GM18517 (cell line): ENCODE data around the gene TGM4.

ENCODE experiments used
- ATAC-seq: cut with Tn5 transposase; IDR thresholded peaks from one replicate; pipeline ENCODE4 v1.9.1; 2021; ENCODE audit warnings: mild to moderate bottlenecking, moderate library complexity; ENCODE audit not compliant: unreplicated experiment

The TGM4 gene

GRCh38 chr3:44950275-44950734, 75.9 kb downstream of the TGM4 start:
- ATAC-seq, result no peak

- ATAC-seq, result no peak
Observed at GRCh38 chr3:44952689-44953088, 78.3 kb downstream of the TGM4 start.

DNA sequence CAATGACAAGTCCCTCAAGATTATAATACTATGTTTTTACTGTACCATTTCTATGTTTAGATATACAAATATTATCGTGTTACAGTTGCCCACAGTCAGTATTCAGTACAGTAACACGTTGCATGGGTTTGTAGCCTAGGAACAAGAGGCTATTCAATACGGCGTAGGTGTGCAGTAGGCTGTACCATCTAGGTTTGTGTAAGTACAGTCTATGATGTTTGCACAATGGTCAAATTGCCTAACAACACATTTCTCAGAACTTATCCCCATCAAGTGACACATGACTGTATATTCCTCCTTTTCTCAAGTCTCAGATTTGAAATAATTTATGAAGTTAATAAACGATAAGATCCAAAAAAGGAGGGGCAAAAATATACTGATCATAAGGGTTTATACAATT, 79.9 kb downstream of the TGM4 start:
- no peak for ATAC-seq

DNA sequence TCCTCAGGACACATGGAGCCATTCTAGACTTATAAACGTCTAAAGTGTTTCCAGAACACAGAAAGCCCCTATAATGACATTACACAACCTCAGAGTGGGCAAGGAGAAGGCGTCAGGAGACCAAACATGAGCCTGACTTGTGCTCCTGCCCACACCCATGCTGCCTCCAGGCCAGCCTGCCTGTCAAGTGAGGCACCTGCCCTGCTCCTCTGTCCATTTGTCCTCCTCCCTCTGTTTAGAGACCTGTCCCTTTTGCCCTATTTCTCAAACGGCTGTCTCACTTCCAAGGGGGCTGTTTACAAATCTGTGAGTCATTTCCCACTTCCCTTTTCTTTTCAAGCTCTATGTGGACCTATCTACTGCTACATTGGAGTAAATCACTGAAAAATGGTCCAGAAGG, 80.6 kb downstream of the TGM4 start:
- ATAC-seq, result peak; percentile 79

GRCh38 chr3:44955917-44956316, 81.5 kb downstream of the TGM4 start:
- ATAC-seq, result no peak

DNA sequence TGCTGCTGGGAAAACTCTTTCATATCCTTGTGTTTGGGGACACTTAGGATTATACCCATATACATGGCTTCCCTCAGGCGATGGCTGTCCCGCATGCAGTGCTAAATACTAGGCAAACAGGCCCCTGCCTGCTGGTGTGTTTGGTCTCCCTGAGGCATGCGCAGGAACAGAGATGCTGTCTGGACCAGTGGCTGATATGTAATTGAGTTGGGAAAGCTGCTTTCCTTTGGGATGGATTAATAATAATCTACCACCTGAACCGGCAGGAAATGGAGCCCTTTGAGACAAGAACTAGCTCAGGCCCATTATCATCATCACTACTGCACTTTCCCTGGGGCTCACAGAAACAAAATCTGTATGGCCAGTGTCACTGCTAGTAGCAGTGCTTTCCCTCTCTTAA, 83.6 kb downstream of the TGM4 start:
- ATAC-seq, result no peak

DNA sequence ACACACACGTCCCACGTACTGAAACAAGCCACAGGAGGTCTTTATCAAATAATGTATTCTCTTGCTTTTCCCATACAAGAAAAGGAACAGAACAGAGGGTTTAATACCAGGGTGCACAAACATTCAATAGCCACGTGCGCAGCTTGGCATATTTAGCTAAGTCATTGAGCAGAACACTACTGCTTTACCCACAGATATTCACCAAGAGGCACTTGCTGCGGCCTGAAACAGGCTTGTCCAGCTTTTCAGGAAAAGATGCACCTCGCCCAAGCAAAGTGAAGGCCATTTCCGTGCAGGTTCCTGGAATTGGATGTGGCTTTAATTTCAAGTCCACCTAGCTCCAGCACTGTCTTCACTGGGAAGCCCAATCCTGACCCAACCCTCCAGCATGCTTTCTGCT, 84.0 kb downstream of the TGM4 start:
- ATAC-seq, result no peak

- ATAC-seq, result no peak
Observed at GRCh38 chr3:44960387-44961026, 86.1 kb downstream of the TGM4 start.

- ATAC-seq, result no peak
Observed at GRCh38 chr3:44961888-44962287, 87.5 kb downstream of the TGM4 start.

GRCh38 chr3:44962621-44963393, 88.4 kb downstream of the TGM4 start:
- no peak for ATAC-seq

- no peak for ATAC-seq
Observed at GRCh38 chr3:44963571-44964325, 89.3 kb downstream of the TGM4 start.
